ENCODE results near the gene VPS37D.
A peak's percentile ranks its signal among the peaks of the same experiment; 100 is the strongest.

VPS37D gene

DNA sequence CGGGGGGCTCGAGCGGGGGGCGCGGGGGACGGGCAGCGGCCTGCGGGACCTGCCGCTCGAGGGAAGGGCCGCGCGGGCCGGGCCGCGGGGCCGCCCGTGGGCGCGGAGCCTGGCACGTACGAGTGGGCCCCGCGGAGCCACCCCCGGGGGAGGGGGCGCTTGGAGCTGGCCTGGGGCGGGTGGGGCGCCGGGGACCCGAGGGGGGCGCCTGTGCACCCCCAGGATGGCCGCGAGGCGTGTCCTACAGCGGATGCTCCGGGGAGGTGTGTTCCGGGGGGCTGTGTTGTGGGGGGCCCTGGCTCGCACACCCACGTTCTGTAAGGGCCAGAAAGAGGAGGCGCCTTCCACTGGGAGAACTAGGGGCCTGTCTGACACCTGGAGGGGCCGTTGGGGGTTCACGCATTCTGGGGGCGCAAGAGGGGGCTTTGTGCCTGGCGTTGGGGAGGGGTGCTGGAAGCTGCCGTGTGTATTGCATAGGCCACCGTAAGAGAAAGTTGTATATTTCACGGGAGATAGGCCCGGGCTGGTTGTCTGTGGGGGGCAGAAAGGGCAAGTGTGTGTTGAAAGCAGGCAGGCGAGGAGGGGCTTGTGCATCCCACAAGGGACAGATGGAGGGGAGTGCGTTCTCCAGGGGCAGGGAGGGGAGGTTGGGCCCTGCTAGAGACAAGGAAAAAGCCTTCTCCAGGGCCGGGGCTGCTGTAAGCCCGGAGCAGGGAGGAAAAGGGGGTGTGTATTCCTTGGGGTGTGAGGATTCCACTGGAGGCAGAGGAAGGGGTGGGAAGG lies 663 bp downstream of the VPS37D start:
- Histone ChIP-seq H4K8ac (ENCODE audit: low read depth, low read length) (peak overlapping the region; percentile 17), H3K79me1 (ENCODE audit: low read depth, low read length) (peaks cover 9% of the 10 kb centered on the region), H3K4me3 (ENCODE audit: low read length in 2 of 2) (peak overlapping the region; percentile 79 to 93), H3K27me3 (ENCODE audit: control insufficient read depth in 3 of 3, insufficient read depth in 3 of 3, low read depth in 1 of 3, low read length in 3 of 3) (peaks cover 0 to 4% (median 0%) of the 10 kb centered on the region in 3 experiments), H4K91ac (ENCODE audit: low read depth, low read length, poor library complexity) (peak overlapping the region; percentile 7), H3K18ac (ENCODE audit: low read length) (peak overlapping the region; percentile 97), H3K14ac (ENCODE audit: low read length) (peak overlapping the region; percentile 94), H3K4me2 (ENCODE audit: insufficient read depth, low read length, poor library complexity, severe bottlenecking) (peak overlapping the region; percentile 91), H2BK5ac (ENCODE audit: low read length) (peak overlapping the region; percentile 87), H3K4me1 (ENCODE audit: control insufficient read depth in 2 of 2, insufficient read depth in 1 of 2, low read depth in 1 of 2, low read length in 2 of 2) (peaks cover 5 to 17% of the 10 kb centered on the region in 2 donors), H2BK120ac (ENCODE audit: low read depth, low read length) (peak overlapping the region; percentile 61), H3K4ac (ENCODE audit: low read length) (peak overlapping the region; percentile 93), H3K27ac (replicated peaks; ENCODE audit: low read length) (peak overlapping the region; percentile 49), H3K23ac (ENCODE audit: low read depth, low read length, poor library complexity) (peak overlapping the region; percentile 85), H2BK12ac (ENCODE audit: low read length) (no peak overlapping the region), H3K9me3 (replicated peaks in 1 of 2; ENCODE audit: control insufficient read depth in 2 of 2, insufficient read depth in 1 of 2, low read depth in 1 of 2, low read length in 2 of 2) (peaks cover 0 to under 1% of the 10 kb centered on the region in 2 donors), H2AFZ (ENCODE audit: low read length) (peak overlapping the region; percentile 72), H2AK5ac (ENCODE audit: low read depth, low read length) (peak overlapping the region; percentile 94), H3K9ac (ENCODE audit: low read depth, low read length, poor library complexity) (peak overlapping the region; percentile 91), H2BK15ac (ENCODE audit: low read length) (peak overlapping the region; percentile 49), H3K36me3 (replicated peaks in 1 of 2; ENCODE audit: control insufficient read depth in 2 of 2, insufficient read depth in 2 of 2, low read length in 2 of 2) (peaks cover 7 to 13% of the 10 kb centered on the region in 2 donors)
- WGBS, 2 donors (ENCODE audit: extremely low coverage in 2 of 2, insufficient read length in 2 of 2, insufficient replicate concordance in 1 of 2), result no CpG with 5 or more reads among the region's 52 CpGs
- DNase-seq (ENCODE audit: low spot score), result no peak

GRCh38 chr7:73668886-73669230 lies 1.2 kb downstream of the VPS37D start:
- no peaks in the 10 kb centered on the region for H3K9me3 ChIP-seq (replicated peaks in 1 of 2; ENCODE audit: control insufficient read depth in 2 of 2, insufficient read depth in 1 of 2, low read depth in 1 of 2, low read length in 2 of 2)
- H3K36me3 ChIP-seq (replicated peaks in 1 of 2; ENCODE audit: control insufficient read depth in 2 of 2, insufficient read depth in 2 of 2, low read length in 2 of 2), result peaks cover 7 to 13% of the 10 kb centered on the region in 2 donors
- peaks cover 9% of the 10 kb centered on the region for H3K79me1 ChIP-seq (ENCODE audit: low read depth, low read length)
- no CpG with 5 or more reads among the region's 5 CpGs for WGBS, 2 donors (ENCODE audit: extremely low coverage in 2 of 2, insufficient read length in 2 of 2, insufficient replicate concordance in 1 of 2)
- H2AK5ac ChIP-seq (ENCODE audit: low read depth, low read length), result peak overlapping the region; percentile 94
- no peak overlapping the region for H4K91ac ChIP-seq (ENCODE audit: low read depth, low read length, poor library complexity)
- peak overlapping the region; percentile 72 for H2AFZ ChIP-seq (ENCODE audit: low read length)
- H3K4me3 ChIP-seq (ENCODE audit: low read length in 2 of 2), result peak overlapping the region; percentile 79 to 93
- peak overlapping the region; percentile 93 for H3K4ac ChIP-seq (ENCODE audit: low read length)
- H2BK15ac ChIP-seq (ENCODE audit: low read length), result no peak overlapping the region
- peak overlapping the region; percentile 88 for H3K9ac ChIP-seq (ENCODE audit: low read depth, low read length, poor library complexity)
- H3K18ac ChIP-seq (ENCODE audit: low read length), result peak overlapping the region; percentile 92
- H3K23ac ChIP-seq (ENCODE audit: low read depth, low read length, poor library complexity), result peak overlapping the region; percentile 85
- H3K4me2 ChIP-seq (ENCODE audit: insufficient read depth, low read length, poor library complexity, severe bottlenecking), result peak overlapping the region; percentile 91
- no peak overlapping the region for H2BK12ac ChIP-seq (ENCODE audit: low read length)
- peak overlapping the region; percentile 94 for H3K14ac ChIP-seq (ENCODE audit: low read length)
- H3K27ac ChIP-seq (replicated peaks; ENCODE audit: low read length), result no peak overlapping the region
- H2BK5ac ChIP-seq (ENCODE audit: low read length), result peak overlapping the region; percentile 87
- H2BK120ac ChIP-seq (ENCODE audit: low read depth, low read length), result no peak overlapping the region
- peaks cover 5 to 17% of the 10 kb centered on the region in 2 donors for H3K4me1 ChIP-seq (ENCODE audit: control insufficient read depth in 2 of 2, insufficient read depth in 1 of 2, low read depth in 1 of 2, low read length in 2 of 2)
- no peak for DNase-seq (ENCODE audit: low spot score)
- no peak overlapping the region for H4K8ac ChIP-seq (ENCODE audit: low read depth, low read length)
- peaks cover 0 to 4% (median 0%) of the 10 kb centered on the region in 3 experiments for H3K27me3 ChIP-seq (ENCODE audit: control insufficient read depth in 3 of 3, insufficient read depth in 3 of 3, low read depth in 1 of 3, low read length in 3 of 3)

GRCh38 chr7:73669288-73669701 lies 1.7 kb downstream of the VPS37D start:
- peak overlapping the region; percentile 23 for H3K4me2 ChIP-seq (ENCODE audit: insufficient read depth, low read length, poor library complexity, severe bottlenecking)
- no peaks in the 10 kb centered on the region for H3K9me3 ChIP-seq (replicated peaks in 1 of 2; ENCODE audit: control insufficient read depth in 2 of 2, insufficient read depth in 1 of 2, low read depth in 1 of 2, low read length in 2 of 2)
- H4K91ac ChIP-seq (ENCODE audit: low read depth, low read length, poor library complexity), result no peak overlapping the region
- H3K27me3 ChIP-seq (ENCODE audit: control insufficient read depth in 3 of 3, insufficient read depth in 3 of 3, low read depth in 1 of 3, low read length in 3 of 3), result peaks cover 0 to 4% (median 0%) of the 10 kb centered on the region in 3 experiments
- peak overlapping the region in 1 of 2 donors; percentile 79 for H3K4me3 ChIP-seq (ENCODE audit: low read length in 2 of 2)
- WGBS, 2 donors (ENCODE audit: extremely low coverage in 2 of 2, insufficient read length in 2 of 2, insufficient replicate concordance in 1 of 2), result no CpG with 5 or more reads among the region's 19 CpGs
- peak overlapping the region; percentile 66 for H3K18ac ChIP-seq (ENCODE audit: low read length)
- no peak overlapping the region for H3K4ac ChIP-seq (ENCODE audit: low read length)
- peak overlapping the region; percentile 0 for H2BK15ac ChIP-seq (ENCODE audit: low read length)
- no peak overlapping the region for H2BK120ac ChIP-seq (ENCODE audit: low read depth, low read length)
- peaks cover 7 to 13% of the 10 kb centered on the region in 2 donors for H3K36me3 ChIP-seq (replicated peaks in 1 of 2; ENCODE audit: control insufficient read depth in 2 of 2, insufficient read depth in 2 of 2, low read length in 2 of 2)
- H3K14ac ChIP-seq (ENCODE audit: low read length), result no peak overlapping the region
- no peak overlapping the region for H3K9ac ChIP-seq (ENCODE audit: low read depth, low read length, poor library complexity)
- no peak overlapping the region for H2AFZ ChIP-seq (ENCODE audit: low read length)
- H3K4me1 ChIP-seq (ENCODE audit: control insufficient read depth in 2 of 2, insufficient read depth in 1 of 2, low read depth in 1 of 2, low read length in 2 of 2), result peaks cover 4 to 15% of the 10 kb centered on the region in 2 donors
- H3K79me1 ChIP-seq (ENCODE audit: low read depth, low read length), result peaks cover 9% of the 10 kb centered on the region
- H2BK5ac ChIP-seq (ENCODE audit: low read length), result peak overlapping the region; percentile 87
- no peak for DNase-seq (ENCODE audit: low spot score)
- H3K23ac ChIP-seq (ENCODE audit: low read depth, low read length, poor library complexity), result peak overlapping the region; percentile 97
- no peak overlapping the region for H3K27ac ChIP-seq (replicated peaks; ENCODE audit: low read length)
- no peak overlapping the region for H4K8ac ChIP-seq (ENCODE audit: low read depth, low read length)
- H2AK5ac ChIP-seq (ENCODE audit: low read depth, low read length), result peak overlapping the region; percentile 97
- H2BK12ac ChIP-seq (ENCODE audit: low read length), result peak overlapping the region; percentile 73

GRCh38 chr7:73669858-73670385 lies 2.3 kb downstream of the VPS37D start:
- no peak for DNase-seq (ENCODE audit: low spot score)
- H2BK12ac ChIP-seq (ENCODE audit: low read length), result no peak overlapping the region
- no peak overlapping the region for H3K4ac ChIP-seq (ENCODE audit: low read length)
- peak overlapping the region; percentile 0 for H2BK15ac ChIP-seq (ENCODE audit: low read length)
- H4K8ac ChIP-seq (ENCODE audit: low read depth, low read length), result no peak overlapping the region
- no peak overlapping the region for H3K9ac ChIP-seq (ENCODE audit: low read depth, low read length, poor library complexity)
- no peak overlapping the region for H4K91ac ChIP-seq (ENCODE audit: low read depth, low read length, poor library complexity)
- H2AK5ac ChIP-seq (ENCODE audit: low read depth, low read length), result peak overlapping the region; percentile 97
- no peak overlapping the region for H2BK5ac ChIP-seq (ENCODE audit: low read length)
- no peaks in the 10 kb centered on the region for H3K9me3 ChIP-seq (replicated peaks in 1 of 2; ENCODE audit: control insufficient read depth in 2 of 2, insufficient read depth in 1 of 2, low read depth in 1 of 2, low read length in 2 of 2)
- peak overlapping the region; percentile 63 for H3K14ac ChIP-seq (ENCODE audit: low read length)
- H3K4me2 ChIP-seq (ENCODE audit: insufficient read depth, low read length, poor library complexity, severe bottlenecking), result no peak overlapping the region
- H3K4me1 ChIP-seq (ENCODE audit: control insufficient read depth in 2 of 2, insufficient read depth in 1 of 2, low read depth in 1 of 2, low read length in 2 of 2), result peaks cover 0 to 13% of the 10 kb centered on the region in 2 donors
- H3K36me3 ChIP-seq (replicated peaks in 1 of 2; ENCODE audit: control insufficient read depth in 2 of 2, insufficient read depth in 2 of 2, low read length in 2 of 2), result peaks cover 7 to 13% of the 10 kb centered on the region in 2 donors
- H3K4me3 ChIP-seq (ENCODE audit: low read length in 2 of 2), result no peak overlapping the region
- H2AFZ ChIP-seq (ENCODE audit: low read length), result no peak overlapping the region
- WGBS, 2 donors (ENCODE audit: extremely low coverage in 2 of 2, insufficient read length in 2 of 2, insufficient replicate concordance in 1 of 2), result no CpG with 5 or more reads among the region's 12 CpGs
- peak overlapping the region; percentile 12 for H3K23ac ChIP-seq (ENCODE audit: low read depth, low read length, poor library complexity)
- H3K18ac ChIP-seq (ENCODE audit: low read length), result no peak overlapping the region
- H2BK120ac ChIP-seq (ENCODE audit: low read depth, low read length), result no peak overlapping the region
- peaks cover 0 to 4% (median 0%) of the 10 kb centered on the region in 3 experiments for H3K27me3 ChIP-seq (ENCODE audit: control insufficient read depth in 3 of 3, insufficient read depth in 3 of 3, low read depth in 1 of 3, low read length in 3 of 3)
- no peak overlapping the region for H3K27ac ChIP-seq (replicated peaks; ENCODE audit: low read length)
- peaks cover 9% of the 10 kb centered on the region for H3K79me1 ChIP-seq (ENCODE audit: low read depth, low read length)
